Measurements from ENCODE around the gene SMARCA4. TPM values are rescaled to one million over a fixed set of nuclear protein-coding genes. Genes with fewer than 3 reads are reported as not detected.

The SMARCA4 gene
- total RNA-seq, 1 donor from 2014 or later = 95.6 TPM

GRCh38 chr19:10924597-10924996, 36.2 kb upstream of the SMARCA4 start:
- intact Hi-C loops (cut with DNase I) = no loop called here
- Histone ChIP-seq H3K9me3 (no peaks in the 10 kb centered on the region), H3K27ac (no peak overlapping the region), H3K4me1 (peaks cover 13% of the 10 kb centered on the region), H3K4me3 (no peak overlapping the region), H3K36me3 (peaks cover 51% of the 10 kb centered on the region), H3K27me3 (no peaks in the 10 kb centered on the region)
- TF ChIP-seq CTCF (IDR thresholded peaks at IDR 0.05) = no peak
- DNase-seq = no peak
- ATAC-seq = no peak

- no peaks in the 10 kb centered on the region for H3K9me3 ChIP-seq
- no peaks in the 10 kb centered on the region for H3K27me3 ChIP-seq
- peak overlapping the region; percentile 89 for H3K27ac ChIP-seq
- TF ChIP-seq CTCF (IDR thresholded peaks at IDR 0.05) = no peak
- intact Hi-C loops (cut with DNase I) = no loop called here
- H3K4me1 ChIP-seq = peaks cover 19% of the 10 kb centered on the region
- H3K4me3 ChIP-seq = peak overlapping the region; percentile 98
- no peak for DNase-seq
- ATAC-seq = no peak
- peaks cover 31% of the 10 kb centered on the region for H3K36me3 ChIP-seq
Observed at GRCh38 chr19:10927730-10928562, 32.9 kb upstream of the SMARCA4 start.

GRCh38 chr19:10928563-10929401, 32.0 kb upstream of the SMARCA4 start, which contains the start of the genes TIMM29 and YIPF2:
Gene TIMM29 (plus strand): TSS chr19:10928811. CDS start chr19:10928823, 12 bp downstream.
Gene YIPF2 (minus strand): TSS chr19:10928639. CDS start chr19:10928410, 229 bp downstream.
- TF ChIP-seq CTCF (IDR thresholded peaks at IDR 0.05) = no peak
- DNase-seq (peak; percentile 98), ATAC-seq (peak; percentile 95)
- Histone ChIP-seq H3K36me3 (peaks cover 28% of the 10 kb centered on the region), H3K9me3 (no peaks in the 10 kb centered on the region), H3K4me3 (peak within 1 kb of the TSS; percentile 98), H3K4me1 (peaks cover 19% of the 10 kb centered on the region), H3K27me3 (no peaks in the 10 kb centered on the region), H3K27ac (peak within 1 kb of the TSS; percentile 89)
- intact Hi-C loops (cut with DNase I) = no loop called here

- intact Hi-C loops (cut with DNase I) = no loop called here
- H3K27ac ChIP-seq = peak overlapping the region; percentile 89
- peaks cover 22% of the 10 kb centered on the region for H3K36me3 ChIP-seq
- H3K4me1 ChIP-seq = peaks cover 19% of the 10 kb centered on the region
- no peak for TF ChIP-seq CTCF (IDR thresholded peaks at IDR 0.05)
- H3K27me3 ChIP-seq = no peaks in the 10 kb centered on the region
- no peak for ATAC-seq
- no peak for DNase-seq
- H3K4me3 ChIP-seq = peak overlapping the region; percentile 98
- no peaks in the 10 kb centered on the region for H3K9me3 ChIP-seq
Observed at GRCh38 chr19:10929402-10929794, 31.4 kb upstream of the SMARCA4 start.

GRCh38 chr19:10935371-10936059, 25.3 kb upstream of the SMARCA4 start:
- Histone ChIP-seq H3K9me3 (no peaks in the 10 kb centered on the region), H3K4me3 (no peak overlapping the region), H3K27me3 (no peaks in the 10 kb centered on the region), H3K36me3 (peaks cover 13% of the 10 kb centered on the region), H3K4me1 (peaks cover 3% of the 10 kb centered on the region), H3K27ac (no peak overlapping the region)
- DNase-seq (no peak), ATAC-seq (no peak)
- intact Hi-C loops (cut with DNase I) = no loop called here
- no peak for TF ChIP-seq CTCF (IDR thresholded peaks at IDR 0.05)
